Measurements from ENCODE around the gene ARHGAP4.

The ARHGAP4 gene

DNA sequence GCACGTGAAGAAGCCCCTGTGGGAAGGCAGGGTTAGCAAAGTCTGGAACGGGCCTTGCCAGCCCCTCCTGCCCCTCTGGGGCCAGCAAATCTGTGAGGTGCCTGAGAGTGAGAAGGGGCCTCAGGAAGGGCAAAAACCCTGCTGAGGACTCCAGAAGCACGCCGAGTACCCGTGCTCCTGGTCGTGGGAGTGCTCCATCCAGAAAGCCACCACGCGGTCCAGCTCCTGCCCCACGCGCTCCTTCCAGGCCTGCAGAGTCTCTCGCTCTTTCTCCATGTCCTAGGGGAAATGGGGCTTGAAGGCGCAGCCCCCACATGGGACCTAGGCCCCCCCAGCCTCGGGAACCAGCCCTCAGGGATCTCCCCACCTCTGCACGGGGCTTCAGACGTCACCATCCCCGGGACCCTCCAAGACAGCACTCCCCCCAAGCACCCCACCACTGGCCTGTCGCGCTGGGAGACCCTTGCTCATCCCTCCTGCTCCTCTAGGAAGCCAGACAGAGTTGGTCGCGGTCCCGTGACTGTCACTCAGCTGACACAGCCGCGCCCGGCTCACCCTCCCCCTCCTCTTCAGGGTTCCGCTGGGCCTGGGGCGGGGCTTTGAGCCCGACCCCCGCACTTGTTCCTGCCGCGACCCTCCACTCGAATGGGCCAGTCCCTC is 18.2 kb upstream of the ARHGAP4 start, which contains the start of gene RENBP:
Gene RENBP, minus strand, starts transcription at position 504 of the 660 bp plus-strand sequence. Its CDS starts 33 bp downstream, at position 471.
- DNase-seq = no peak

DNA sequence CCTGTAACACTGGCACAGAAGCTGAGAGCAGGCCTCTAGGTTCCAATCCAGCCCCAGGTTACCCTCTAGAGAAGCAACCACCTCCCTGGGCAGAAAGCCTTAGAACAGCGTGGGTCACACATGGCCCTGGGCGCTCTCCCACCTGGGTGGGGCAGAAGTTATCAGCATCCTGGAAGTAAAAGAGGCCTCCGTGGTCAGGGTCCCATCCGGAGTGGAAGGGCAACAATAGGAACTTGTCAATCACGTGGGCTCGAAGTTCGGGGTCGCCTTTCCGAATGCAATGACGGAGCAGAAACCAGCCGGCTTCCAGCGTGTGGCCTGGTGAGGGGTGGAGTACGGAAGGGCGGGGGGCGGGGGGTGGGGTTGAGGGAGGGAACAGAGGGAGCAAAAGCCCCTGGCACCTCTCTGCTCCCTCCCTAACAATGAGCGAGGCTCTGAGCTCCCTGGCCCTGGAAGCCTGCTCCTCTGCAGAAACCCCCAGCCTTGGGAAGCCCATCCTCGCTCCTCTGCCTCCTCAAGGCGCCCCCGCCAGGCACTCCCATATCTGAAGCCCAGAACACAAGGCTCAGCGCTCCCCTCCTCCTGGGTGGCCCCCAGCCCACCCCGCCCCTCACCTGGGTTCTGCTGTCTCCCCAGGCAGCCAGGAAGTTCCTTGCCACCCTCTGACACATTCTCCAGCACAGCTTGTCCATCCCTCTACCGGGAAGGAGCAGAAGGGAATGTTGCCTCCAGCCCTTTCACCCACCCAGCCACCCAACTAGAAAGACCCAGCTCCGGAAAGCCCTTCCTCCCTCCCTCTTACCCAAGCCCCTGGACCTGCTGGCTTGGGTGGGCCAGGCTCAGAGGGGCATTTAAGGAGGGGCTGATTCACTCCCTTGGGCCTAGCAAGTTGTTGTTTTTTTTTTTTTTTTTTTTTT is 15.5 kb upstream of the ARHGAP4 start:
- no peak for DNase-seq

DNA sequence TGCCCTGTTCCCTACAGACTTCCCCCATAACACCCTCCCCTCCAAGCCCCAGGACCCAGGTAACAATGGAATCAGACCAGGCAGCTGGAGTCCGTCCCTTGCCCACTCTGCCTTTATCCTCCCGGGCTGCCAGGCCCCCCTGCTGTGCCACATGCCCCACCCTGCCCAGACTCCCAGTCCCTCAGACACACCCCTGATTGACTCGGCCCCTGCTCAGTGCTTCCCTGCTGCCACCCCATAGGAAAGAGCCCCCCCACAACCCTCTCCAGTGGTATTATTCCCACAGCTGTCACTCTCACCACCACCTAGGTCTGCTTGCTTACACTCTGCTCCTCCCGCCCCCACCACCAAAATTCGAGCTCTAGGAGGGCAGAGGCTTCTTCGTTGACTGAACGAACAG is 13.5 kb upstream of the ARHGAP4 start:
- DNase-seq = no peak

DNA sequence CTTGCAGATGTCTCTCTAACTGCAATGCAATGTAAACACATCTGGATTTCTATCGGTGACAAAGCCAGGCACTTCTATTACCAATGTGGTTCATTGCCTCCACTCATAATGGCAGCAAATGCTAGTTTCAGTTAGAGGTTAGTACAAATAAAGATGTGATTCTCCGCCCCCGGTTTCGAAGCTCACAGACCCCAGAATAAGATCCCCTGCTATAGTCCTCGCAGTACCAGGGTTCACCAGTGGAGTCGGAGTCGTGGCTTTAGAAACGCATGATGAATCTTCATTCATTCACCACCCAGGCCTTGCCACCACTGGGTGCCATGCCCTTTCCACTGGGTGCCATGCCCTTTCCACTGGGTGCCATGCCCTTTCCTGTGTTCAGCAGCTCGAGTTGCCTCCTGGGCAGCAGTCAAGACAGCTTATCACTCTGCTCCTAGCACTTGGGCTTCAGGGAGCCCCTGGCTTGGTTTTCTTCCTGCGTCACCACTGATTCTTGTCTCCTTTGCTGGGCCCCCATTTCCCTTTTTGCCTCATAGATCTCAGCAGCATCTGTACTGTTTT is 12.2 kb upstream of the ARHGAP4 start:
- DNase-seq = no peak

DNA sequence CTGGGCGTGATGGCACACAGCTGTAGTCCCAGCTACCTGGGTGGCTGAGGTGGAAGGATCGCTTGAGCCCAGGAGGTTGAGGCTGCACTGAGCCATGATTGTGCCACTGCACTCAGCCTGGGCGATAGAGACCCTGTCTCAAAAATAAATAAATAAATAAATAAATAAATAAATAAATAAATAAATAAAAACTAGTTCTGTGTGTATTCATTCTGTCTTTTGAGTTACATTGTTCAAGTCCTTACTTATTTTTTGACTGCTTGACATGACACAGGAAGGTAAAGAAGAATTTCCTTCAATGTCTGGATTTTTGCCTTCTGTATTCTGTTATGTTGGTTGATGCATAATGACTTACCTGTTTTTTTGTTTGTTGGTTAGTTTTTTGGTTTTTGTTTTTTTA is 11.0 kb upstream of the ARHGAP4 start:
- DNase-seq = no peak

DNA sequence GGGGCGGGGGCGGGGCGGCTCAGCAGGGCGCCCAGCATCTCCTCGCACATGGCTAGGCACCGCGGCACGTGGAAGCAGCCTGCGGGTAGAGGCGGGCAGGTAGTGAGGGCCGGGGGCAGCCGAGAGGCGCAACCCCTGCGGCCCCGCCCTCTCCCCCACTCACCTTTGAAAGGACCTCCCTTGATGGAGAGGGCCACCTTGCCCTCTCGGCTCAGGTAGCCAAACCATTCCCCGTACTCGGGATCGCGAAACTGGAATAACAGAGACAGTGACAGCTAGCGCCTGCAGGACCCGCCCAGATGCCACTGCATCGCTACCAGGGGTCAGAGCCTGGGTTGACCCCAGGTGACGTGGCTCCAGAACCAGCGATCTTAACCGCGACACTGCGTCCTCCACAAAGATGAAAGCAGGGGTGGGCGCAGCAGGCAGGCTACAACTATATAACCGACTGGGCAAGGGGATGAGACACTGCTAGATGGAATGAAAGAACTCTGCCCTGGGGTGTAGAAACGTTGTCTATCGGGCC is 9.3 kb upstream of the ARHGAP4 start:
- DNase-seq = no peak

DNA sequence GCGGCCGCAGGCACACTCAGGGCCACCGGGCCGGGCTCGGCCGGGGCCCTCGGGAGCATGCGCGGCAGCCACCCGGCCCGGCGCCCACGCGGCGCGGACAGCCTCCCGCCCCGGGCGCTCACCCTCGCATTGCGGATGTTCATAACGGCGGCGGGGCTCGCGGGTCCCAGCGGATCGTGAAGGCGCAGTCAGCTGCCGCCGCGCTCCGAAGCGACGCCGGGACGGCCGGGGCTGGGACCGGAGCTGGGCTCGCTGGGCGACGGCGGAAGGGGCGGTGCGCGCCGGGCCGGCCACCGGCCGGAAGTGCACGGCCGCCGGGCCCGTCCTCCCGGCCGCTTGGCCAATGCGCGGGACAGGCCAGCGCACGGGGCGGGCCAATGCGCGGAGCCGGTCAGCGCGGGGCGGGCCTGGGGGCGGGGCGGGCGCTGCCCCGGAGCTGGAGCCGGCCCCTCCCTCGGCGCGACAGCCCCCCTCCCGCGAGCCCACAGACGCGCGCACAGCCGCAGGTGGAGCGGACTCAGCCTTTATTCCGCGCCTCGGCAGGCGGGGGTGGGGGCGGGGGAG is 8.8 kb upstream of the ARHGAP4 start, which contains the start of gene NAA10:
Gene NAA10, minus strand, starts transcription at position 276 of the 564 bp plus-strand sequence. Its CDS starts 133 bp downstream, at position 143.
- peak; percentile 24 for DNase-seq

DNA sequence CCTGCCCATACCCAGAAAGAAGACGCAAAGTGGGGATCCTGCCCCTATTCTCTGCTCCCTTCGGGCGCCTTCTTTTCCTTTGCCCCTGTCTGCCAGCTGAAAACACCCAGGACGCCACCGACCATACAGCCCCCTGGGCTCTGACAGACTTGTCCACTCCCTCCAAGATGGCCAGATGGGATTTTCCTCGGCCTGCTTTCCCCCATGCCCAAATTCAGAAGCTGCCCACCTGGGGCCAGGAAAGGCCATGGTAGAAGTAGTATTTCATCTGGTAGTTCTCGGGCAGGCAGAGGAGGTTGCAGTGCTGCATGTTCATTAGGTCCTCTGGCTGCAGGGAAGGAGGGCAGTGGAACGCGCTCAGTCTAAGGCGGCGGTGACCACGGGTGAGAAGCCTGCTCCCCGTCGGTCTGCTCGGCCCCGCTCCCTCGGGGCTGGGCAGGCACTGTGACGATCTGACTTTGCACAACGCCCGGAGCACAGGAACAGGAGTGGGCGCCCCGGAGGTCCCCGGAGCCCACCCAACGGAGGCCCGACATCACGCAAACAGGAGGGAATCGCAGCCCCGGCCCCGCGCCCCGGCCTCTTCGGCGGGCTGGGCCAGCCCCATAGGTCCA is 8.2 kb upstream of the ARHGAP4 start:
- DNase-seq = no peak

DNA sequence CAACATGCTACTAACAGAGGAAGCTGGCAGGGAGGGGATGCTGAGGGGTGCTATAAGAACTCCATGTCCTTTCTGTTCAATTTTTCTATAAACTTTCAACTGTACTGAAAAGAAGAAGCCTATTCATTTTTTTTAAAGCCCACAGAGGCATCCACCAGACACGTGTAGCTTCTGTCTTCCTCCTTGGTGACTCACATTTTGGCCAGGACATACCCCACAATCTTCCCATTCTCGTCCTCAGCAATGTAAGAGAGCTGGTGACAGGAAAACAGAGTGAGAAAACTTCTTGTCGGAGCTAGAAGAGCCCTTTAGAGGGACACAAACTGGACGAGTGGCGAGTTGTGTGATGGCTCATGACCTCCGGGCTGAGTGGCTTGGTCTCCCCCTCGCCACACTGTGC is 7.7 kb upstream of the ARHGAP4 start:
- DNase-seq = no peak

DNA sequence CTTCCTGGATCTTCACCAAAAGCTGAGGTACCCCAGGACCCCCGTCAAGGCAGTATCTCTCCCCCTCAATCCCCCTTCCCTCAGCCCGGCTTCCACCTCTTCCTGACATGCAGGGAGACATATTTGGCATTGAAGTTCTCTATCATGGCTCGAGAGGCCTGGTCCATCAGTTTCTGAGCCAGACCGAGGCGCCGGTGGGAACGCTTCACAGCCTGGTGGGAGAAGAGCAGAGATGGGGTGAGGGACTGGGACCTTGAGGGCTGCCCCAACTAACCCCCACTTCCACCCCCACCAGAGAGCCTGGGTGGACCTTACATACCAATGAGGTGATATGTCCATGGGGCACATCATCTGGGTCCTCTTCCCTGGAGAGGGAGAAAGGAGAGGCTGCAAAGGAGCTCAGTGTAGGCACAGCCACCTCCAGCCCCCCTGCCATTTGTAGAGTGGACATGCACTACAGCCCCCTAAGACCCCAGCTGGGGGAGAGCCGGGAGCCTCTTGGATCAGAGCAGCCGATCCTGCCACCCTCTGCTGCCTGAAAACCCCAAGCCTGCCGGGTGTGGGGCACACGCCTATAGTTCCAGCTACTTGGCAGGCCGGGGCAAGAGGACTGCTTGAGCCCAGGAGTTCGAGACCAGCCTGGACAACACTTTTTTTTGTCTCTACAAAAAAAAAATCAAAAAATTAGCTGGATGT is 6.3 kb upstream of the ARHGAP4 start:
- no peak for DNase-seq

DNA sequence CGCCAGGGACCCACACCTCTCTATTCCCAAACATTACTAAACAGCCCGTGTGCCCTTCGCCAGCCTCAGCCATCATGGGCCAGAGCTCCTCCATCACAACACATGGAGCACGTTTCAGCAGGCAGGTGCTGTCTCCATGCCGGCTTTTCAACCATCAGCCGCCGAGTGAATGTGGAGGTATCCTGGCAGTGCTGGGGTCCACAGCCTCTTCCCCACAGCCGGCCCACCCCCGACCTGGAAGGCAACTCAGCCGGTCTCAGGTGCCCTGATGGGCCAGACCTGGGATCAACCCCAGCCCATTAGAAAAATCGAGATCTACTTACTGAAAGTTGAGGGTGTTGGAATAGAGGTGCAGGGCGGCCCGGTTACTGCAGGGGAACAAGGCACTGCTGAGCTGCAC is 5.7 kb upstream of the ARHGAP4 start:
- no peak for DNase-seq

DNA sequence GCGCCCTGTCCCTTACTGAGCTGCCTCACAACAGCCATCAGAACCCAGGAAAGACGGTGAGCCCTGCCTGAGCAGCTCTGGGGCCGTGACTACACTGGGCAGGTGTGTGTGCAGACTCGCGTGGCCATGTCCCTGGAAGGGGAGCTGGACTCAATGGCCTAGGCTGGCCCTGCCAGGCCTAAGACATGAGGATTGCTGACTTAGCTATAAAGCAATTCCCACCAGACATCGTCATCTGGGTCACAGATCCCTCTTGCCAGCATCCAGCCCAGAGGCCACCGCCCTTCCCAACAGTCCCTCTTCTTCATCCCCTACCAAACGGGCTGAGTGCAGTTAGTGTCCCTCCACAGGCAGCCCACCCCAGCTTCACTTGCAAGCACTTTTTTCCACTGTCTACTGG is 5.1 kb upstream of the ARHGAP4 start:
- no peak for DNase-seq

DNA sequence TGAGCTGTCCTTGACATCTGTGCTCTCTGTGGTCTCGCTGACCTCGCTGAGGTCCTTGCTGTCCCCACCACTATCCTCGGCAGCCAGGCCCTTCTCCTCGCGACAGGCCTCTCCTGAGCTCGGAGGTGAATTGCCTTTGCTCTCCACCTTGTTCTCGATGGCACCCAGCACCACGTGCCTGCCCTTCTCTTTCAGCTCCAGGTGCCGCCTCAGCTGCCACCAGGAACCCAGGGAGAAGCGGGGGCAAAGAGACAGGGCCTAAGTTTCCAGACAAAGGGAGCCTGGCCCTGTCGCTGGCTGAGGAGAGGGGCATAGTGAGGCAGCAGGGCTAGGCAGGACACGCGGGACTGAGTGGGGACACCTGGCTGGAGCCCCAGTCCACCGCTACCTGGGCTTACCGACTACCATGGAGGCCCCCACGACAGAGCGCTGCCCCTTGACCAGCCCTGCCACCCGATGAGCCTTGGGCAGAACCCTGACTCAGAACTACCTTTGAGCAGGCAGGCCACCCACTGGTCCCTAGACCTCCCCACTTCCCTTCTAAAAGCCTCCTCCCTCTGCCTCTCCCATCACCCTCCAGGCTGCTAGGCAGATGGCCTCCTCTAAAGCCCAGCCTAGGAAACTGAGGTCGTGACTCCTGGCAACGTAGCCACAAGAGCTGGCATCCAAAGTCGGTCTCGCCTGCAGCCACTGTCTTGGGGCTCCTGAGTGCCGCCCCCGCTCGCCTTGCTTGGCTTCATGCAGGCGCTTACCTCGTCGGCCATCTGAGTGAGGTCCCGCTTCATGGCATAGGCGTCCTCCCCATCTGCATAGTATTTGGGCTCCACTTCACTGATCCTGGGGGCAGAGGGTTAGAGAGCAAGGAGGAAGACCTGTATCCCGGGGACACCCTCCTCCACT is 4.2 kb upstream of the ARHGAP4 start:
- no peak for DNase-seq

DNA sequence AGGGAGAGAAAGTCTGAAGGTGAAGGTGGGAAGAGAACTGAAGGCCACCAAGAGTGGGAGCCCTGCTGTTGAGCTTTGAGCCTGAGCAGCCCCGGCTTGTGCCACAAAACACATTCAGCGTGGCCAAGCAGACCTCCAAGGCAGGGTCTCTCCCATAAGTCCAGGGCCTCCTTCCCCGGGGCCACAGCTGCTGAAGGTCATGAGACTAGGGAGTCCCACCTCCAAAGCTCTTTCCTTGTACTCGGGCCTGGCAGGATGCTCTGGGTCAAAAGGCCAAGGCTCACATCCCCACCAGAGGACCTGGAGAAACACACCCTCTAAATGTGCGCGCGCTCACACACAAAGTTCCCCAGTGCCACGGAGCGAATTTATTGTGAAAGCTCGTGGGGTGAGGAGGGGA is 3.5 kb upstream of the ARHGAP4 start:
- no peak for DNase-seq

DNA sequence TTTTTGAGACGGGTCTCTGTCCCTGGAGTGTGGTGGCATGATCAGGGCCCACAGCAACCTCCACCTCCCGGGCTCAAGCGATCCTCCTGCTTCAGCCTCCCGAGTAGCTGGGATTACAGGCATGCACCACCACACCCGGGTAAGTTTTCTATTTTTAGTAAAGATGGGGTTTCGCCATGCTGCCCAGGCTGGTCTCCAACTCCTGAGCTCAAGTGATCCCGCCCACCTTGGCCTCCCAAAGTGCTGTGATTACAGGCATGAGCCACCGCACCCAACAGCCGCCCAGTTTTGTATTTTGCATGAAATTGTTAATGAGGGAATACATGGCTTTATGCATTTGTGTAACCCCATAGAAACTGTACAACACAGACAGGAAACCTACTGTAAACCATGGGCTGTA is 2.8 kb upstream of the ARHGAP4 start:
- no peak for DNase-seq

DNA sequence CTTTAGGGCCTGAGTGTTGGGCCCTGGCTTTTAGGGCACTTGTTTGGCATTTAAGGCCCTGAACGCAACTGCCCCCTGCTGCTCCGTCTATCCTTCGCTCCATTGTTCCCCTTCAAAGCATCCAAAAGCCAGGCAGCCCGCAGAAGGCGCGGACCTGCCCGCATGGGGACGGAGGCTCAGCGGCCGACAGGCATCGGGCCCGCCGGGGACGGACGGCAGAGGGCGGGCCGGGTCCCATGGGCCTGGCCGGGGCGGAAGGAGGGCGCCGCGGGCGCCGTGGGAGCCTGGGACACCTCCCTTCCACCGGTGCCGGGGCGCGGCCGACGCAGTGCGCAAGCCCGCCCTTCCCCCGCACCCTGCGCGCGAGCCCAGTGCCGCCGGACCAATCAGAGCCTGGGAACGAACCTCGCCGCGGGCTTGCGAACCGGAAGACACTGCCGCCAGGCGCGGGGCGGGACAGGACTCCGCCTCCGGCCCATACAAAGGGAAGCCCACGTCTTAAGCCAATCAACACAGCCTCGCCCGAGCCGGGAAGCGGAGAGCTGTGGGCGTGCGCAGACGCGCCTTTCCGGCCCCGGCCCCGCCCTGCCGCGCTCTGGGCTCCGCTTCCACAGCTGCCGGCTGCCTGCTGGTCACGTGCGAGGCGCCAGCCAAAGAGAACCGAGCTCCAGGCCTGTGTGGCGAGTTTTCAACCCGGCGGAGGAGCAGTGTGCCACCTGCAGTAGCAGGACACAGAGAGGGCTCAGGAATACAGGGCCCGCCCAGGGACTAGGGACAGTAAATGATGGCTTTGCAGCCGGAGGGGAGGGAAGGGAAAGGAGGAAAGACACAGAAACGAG is 2.1 kb upstream of the ARHGAP4 start:
- DNase-seq = peak; percentile 88

DNA sequence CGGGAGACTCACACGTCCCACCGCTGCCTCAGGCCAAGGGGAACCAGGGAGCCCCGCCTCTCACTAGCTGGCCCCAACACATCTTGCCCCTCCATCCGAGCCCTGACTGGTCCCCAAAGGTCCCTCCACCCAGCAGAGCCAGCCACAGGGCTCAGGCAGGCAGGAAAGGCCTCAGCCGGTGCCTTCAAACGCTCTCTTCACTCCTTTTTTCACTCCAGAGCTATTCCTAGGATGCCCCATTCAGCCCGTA is 1.5 kb upstream of the ARHGAP4 start:
- no peak for DNase-seq

DNA sequence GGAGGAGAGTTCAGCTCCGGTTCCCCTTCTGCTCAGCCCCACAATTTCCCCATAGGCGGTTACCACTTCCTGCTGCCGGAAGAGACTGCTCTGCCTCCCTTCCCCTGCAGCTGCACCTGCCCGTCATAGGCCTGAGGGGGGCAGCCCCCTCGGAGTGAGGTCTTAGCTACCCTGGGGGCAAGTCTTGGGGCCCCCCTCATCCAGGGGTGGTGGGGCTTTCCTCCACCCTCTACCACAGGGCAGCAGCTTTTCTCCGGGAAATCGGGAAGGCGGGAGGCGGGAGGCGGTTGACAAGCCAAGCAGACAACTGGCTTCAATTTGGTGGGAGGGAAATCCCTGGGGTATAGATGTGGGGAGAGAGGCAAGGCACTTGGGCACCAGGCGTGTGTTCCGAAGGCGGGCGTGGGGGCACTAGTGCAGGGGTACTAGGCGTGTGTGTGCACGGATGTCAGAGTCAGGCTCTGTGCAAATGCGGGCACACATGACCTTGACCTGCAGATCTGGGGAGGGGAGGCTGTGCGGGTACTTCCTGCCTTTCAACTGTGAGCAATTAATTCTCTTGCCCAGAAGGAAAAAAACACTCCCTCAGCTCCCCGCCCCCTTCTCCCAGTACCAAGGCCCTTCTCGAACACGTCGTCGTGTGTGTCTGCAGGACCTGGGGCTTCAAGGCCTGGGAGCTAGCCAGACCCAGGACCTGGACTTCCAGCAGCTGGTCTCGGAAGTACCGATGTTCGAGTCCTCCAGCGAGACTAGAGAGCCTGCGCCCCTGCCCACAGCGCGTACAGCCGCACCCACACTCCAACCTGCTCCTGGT is 1.0 kb upstream of the ARHGAP4 start:
- DNase-seq = peak; percentile 92

DNA sequence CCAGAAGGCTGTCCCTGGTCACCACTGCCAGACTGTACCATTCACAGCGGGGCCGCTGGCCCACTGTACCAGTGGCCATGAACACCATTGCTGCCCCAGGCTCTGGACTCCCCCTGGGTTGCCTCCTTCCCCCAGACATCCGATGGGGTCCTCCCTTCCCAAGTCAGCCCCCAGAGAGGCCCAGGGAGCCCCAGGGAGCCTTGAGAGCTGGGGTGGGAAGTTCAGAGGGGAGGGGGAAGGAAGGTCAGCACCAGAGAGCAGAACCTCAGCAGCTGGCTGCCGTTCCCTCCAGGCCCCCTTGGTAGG is 441 bp upstream of the ARHGAP4 start:
- no peak for DNase-seq

DNA sequence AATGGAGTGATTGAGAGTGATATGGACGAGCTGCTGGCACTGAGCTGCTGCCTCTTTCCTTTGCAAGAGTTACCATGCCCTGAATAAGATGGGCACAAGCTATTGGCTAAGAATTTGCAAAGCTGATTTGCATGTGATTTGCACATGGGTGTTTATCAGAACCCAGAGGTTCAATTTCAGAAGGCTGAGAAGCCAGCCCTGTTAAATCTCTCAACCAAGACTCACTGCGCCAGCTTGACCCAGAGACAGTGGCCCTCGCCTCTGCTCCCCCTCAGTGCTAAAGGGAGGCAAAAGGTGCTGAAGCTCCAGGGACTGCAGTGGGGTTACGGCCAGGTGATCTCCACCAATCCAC is 701 bp downstream of the ARHGAP4 start:
- no peak for DNase-seq

All from GF-D8 (cell line).